ENCODE measurements around the gene GALNT18.

DNA sequence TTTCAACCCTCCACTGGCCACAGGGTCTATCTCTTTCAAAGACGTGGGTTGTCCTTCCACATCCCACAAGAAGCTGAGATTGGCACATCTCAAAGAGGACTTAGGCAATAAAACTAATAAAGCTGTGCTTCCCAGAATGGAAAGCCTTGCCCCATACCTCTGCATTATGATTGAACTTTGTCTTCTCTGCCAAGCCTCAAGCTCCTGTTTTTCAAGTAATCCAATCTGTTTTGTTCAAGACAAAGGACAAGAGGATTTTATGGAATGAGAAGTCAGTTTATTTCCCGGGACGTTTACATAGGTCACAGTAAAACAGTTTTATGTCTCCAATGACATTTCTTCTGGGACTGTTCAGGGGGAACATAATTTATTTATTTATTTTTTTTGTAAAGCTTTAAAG lies 108.4 kb downstream of the GALNT18 start:
- TF ChIP-seq CTCF (IDR thresholded peaks at IDR 0.05; ENCODE audit: insufficient read depth, low read length, poor library complexity, severe bottlenecking), result no peak
- no peak for TF ChIP-seq EZH2phosphoT487 (conservative IDR thresholded peaks at IDR 0.05; ENCODE audit: low read length)

Measured in SU-DHL-6 (cell line).